EL (cell line): ENCODE results near the gene VWF.
"Not testable (repeated sequence)": the region's sequence is repeated elsewhere in the genome, so short reads cannot be mapped to it uniquely, and the experiment has no call there.

Experiments used
- DNase-seq: peaks from one replicate; pipeline ENCODE4 v3.0.0-alpha.2; 2016

Gene VWF

DNA sequence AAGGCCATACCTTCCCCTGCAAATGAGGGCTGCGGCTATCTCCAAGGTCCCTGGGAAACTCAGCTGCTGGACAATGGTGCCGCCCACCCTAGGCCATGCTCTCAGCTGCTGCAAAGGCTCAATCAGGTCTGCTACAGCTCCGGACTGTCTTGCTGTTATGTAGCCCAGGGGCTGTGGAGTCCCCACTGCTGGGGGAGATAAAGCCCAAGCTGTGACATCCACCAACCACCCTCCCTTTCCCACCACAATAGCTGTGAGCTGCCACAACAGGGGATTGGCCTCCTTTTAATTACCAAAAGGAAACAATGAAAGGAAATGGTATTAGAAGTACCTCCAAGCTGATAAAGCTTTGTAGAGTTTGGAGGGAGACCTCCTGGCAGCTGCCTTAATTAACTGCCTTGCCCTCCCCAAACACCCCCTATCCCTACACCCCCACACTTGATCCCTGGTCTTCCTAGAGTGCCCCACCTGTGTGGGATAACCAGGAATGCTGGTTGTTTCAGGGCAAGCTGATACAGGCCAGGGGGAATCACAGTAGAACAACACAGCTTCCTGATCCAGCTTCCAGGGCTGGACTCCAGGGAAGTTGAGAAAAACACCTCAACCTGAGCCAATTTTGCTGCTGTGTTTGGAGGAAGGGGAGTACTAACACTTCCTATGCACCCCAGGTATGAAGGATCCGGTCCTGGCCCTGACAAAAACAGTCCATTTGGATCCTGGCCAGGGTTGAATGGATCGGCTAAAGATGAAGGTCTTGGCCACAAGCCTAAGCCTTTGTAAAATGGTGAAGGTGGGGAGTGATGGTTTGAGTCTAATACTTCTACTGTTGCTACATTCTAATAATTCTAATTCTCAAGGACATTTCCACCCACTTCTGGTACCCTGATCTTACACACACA is at the start of gene VWF:
Gene VWF, minus strand, starts transcription at position 260 of the 899 bp plus-strand sequence. CDS start 1,474 bp downstream, outside the sequence.
- DNase-seq: no peak

DNA sequence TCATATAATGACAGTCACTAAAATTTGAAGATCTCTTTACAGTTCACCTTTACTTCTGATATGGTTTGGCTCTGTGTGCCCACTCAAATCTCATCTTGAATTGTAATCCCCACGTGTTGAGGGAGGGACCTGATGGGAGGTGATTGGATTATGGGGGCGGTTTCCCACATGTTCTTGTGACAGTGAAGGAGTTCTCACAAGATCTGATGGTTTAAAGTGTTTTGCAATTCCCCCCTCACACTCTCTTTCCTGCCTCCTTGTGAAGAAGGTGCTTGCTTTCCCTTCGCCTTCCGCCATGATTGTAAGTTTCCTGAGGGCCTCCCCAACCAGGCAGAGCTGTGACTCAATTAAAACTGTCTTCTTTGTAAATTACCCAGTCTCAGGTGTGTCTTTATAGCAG is 48.4 kb upstream of the VWF start:
- no peak for DNase-seq

DNA sequence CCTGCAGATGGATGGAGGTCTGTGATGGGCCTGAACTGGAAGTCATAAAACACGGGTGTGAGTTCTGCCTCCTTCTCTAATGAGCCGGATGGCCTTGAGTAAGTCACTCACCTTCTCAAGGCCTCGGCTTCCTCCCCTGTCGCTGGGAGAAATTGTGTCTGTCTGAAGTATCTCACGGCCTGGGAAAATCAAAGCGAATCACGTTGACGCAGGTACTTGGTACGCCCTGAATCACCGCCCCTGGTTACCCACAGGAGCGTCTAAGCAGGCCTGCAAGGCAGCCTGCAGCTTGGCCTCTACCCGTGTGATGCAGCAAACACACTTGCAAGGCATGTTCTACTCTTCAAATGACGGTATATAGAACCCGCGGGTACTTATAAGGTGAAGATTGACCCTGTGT is 47.6 kb upstream of the VWF start:
- DNase-seq: no peak

DNA sequence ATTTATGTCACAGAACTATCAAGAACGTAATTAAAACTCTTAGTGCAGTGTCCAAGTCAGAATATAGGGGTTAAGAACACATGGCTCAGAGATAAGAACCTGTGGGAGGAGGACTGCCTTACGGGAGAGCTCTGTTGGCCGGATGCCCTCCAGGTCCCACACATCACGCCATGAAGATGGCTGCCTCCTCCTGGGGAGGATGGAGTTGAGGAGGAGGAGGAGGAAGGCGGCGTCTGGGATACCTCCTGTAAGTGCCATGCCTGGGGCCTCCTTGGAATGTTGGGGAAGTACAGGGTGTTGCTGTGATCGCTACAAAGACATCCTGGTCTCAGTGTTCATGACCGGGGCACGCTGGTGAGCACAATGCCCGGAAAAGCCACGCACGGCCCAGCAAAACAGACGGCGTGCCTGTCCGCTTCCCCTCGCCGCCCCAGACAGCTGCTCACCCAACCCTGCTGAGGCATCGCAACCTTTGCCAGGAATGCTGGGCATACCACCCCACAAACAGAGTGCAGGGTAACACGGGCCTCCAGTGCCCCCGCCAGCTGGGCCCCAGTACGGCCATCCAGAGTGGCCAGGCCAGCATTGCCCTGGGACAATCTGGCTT is 47.0 kb upstream of the VWF start:
- DNase-seq: no peak

DNA sequence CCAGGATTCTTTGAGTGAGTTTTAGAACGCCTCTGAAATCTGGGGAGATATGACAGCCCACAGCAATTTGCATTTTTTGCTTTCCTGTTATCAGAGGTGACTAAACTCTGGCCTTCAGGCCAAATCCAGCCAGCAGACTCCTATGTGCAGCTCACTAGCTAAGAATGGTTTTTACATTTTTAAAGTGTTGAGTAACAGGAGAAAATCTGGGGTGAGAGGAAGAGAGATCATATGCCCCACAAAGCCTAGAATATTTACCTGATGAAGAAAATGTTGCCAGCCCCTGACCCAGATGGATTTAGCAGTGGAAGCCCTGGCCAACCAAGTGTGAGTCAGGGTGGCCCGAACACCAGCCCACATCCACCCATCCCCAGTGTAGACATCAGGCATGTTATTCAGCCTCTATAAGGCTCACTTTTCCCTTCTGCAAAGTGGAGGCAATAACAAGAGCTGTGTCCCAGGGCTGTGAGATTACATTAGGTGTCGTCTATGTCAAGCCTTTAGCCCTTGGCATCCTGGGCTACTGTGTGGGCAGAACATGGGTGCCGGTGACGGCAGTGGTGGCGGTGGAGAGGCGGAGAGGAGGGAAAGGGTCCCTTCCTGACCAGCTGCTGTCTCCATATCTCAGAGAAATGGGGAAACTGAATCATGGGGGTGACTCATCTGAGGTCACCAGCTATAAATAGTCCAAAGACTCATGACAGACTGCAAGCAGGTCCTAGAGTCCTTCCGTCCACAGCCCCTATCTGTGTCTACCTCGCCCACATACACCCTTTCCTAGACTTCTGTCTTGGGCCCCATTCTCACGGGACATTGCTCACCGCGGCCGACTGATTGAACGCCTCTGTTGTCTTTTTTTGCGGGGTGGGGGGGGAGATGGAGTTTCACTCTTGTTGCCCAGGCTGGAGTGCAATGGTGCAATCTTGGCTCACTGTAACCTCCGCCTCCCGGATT is 43.1 kb upstream of the VWF start:
- DNase-seq: peak; percentile 97

DNA sequence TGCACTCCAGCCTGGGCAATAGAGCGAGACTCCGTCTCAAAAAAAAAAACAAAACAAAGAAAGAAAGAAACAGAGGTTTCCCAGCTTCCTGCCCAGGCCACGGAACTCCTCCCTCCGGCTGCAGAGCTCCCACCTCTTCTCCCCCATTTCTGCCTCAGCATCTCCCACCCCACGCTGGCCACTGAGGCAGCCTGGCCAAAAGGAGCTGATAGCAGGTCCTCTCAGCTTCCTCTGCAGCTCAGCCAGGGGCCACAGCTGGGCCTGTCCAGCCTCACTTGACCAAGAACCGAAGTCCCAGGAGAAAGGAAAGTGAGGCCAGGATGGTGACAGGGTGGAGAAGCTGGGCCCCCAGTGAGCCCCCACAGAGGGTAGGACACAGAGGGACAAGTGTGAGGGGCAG is 42.3 kb upstream of the VWF start:
- no peak for DNase-seq

DNA sequence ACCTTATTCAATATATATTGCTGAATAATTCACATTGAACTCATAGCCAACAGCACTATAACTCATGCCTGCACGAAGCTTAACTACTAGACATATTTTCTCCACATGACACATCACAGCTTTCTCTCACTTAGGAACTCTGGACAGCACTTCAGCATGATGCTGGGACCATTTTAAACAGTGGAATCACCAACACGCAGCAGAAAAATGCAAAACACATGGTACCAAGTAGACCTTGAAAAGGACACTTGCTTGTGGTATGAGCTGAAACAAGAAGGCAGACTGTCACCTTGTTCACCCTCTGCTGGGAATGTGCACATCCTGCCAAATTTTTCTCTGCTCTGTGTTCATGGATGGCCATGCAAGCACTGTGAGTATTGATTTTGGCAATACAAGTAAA is 40.9 kb upstream of the VWF start:
- DNase-seq: peak; percentile 33

DNA sequence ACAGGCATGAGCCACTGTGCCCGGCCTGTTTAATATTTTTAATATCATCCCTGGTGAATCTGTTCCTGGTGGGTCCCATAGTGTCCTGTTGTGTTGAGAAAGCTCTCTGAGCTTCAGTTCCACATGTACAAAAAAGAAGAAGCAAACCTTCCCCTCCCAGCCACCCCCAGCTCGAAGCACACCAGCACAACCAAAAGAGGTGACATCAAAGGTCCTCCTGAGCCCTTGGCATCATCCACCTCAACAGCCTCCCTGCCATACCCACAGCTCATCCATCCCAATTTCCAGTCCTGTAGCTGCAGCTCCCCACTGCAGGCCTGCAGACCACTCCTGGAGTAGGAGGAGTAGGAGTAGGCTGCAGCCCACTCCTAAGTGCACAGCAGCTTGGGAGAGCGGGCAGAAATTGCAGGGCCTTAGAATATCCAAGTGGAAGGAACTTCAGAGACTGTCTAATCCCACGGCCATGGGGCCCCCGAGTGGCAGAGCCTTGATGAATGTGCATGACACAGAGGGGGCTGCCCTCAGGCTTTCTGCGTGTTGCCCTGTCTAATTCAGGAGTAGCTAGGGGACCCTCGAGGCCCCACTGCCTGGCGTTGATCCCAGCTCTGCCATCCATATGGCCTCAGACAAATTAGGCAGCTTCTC is 39.1 kb upstream of the VWF start:
- DNase-seq: no peak

DNA sequence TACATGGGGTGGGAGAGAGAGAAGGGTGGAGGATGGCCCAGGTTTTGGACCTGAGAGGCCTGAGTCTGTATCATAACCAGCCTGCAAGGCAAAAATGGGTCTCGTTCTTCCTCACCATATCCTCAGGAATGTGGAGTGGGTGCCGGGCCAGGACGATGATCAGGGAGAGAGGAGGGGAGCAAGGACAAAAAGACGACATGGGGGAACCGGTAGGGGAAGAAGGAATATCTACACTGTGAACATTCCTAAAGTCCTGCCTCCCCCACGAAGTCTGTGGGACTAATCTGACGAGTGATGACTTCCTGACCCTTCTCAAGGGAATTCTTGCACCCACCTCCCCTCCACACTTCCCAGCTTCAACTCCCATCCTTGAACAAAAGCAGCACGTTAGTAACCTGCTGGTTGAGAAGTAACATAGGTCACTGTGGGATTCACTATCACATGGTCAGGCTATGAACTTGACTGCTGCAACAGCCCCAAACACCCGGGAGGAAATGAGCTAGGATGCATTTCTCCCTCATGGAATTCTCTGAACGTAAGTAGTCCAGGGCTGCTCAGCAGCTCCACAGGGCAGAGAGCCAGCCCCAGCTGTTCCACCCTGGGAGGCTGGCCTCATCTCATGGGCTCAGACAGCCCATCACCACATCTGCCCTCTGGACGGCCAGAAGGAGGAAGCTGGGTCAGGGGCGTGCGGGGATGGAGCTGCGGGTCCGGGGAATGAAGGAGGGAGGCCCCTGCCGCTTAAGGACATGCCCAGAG is 36.8 kb upstream of the VWF start:
- DNase-seq: no peak

DNA sequence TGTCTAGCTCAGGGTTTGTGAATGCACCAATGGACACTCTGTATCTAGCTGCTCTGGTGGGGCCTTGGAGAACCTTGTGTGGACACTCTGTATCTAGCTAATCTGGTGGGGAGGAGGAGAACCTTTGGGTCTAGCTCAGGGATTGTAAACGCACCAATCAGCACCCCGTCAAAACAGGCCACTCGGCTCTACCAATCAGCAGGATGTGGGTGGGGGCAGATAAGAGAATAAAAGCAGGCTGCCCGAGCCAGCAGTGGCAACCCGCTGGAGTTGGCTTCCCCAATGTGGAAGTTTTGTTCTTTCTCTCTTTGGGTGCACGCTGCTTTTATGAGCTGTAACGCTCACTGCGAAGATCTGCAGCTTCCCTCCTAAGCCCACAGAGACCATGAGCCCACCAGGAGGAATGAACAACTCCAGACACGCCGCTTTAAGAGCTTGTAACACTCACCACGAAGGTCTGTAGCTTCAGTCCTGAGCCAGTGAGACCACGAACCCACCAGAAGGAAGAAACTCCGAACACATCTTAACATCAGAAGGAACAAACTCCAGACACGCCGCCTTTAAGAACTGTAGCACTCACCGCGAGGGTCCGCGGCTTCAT is 35.7 kb upstream of the VWF start:
- DNase-seq: not testable (repeated sequence)

DNA sequence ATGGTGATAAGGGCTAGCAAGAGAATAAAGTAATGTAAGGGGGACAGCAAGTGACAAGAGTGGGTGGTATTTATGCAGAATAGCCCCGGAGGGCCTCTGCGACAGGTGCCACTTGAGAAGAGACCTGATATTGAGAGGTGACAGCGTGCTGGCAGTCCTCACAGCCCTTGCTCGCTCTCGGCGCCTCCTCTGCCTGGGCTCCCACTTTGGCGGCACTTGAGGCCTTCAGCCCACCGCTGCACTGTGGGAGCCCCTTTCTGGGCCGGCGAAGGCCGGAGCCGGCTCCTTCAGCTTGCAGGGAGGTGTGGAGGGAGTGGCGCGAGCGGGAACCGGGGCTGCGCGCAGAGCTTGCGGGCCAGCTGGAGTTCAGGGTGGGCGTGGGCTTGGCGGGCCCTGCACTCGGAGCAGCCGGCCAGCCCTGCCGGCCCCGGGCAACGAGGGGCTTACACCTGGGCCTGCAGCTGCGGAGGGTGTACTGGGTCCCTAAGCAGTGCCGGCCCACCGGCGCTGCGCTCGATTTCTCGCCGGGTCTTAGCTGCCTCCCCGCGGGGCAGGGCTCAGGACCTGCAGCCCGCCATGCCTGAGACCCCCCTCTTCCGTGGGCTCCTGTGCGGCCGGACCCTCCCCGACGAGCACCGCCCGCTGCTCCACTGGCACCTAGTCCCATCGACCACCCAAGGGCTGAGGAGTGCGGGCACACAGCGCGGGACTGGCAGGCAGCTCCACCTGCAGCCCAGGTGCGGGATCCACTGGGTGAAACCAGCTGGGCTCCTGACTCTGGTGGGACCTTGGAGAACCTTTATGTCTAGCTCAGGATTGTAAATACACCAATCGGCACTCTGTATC is 34.9 kb upstream of the VWF start:
- not testable (repeated sequence) for DNase-seq

DNA sequence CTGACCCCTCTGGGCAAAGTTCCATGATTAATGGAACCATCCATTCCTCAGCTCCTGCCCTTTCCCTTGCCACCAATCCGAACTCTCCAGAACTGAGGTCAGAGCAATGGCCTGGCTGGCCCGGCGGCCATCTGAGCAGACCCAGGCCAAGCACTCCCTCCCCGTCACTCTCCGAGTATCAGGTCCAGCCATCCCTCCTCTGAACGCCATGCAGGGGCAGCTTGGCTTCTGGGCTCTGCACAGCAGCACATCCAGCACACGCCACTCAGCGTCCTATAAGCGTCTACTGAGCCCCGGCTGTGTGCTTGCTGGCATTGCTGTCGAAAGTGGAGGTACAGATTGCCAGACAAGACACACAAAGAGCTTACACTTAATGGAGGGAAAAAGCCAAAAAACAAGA is 34.3 kb upstream of the VWF start:
- DNase-seq: no peak

DNA sequence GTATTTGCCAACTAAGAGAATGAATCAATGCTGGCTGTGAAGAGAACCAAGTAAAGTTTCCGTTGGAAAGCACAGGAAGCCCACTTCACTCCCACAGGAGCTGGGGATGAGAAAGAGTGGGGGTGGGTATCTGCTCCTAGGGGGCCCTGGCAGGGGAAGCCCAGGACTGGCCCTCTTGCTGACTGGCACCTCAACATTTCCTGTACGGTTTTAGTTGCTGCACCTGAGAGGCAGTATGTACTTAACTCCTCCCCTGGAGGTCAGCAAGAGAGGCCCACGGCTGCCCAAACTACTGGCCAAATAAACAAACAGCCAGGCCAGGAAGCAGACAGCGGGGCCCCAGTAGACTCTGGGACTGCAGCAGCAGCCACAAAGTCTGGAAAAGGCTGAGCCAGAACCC is 33.8 kb upstream of the VWF start:
- no peak for DNase-seq

DNA sequence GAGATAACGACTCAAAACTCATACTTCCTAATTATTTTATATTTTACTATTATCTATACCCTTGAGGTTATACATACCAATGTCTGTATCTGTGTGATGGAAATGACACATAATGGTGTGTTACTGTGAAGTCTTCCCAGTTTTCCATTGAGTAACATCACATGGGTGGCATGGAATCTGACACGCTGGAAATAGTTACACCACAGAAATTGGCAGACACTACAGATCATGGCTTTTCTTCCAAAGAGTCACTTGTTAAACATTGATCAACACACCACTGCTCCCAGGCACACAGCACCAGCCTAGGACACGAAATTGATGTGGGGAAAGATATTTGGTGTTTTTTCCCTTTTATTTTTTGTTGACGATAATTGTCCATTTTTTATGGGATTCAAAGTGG is 33.0 kb upstream of the VWF start:
- DNase-seq: no peak

DNA sequence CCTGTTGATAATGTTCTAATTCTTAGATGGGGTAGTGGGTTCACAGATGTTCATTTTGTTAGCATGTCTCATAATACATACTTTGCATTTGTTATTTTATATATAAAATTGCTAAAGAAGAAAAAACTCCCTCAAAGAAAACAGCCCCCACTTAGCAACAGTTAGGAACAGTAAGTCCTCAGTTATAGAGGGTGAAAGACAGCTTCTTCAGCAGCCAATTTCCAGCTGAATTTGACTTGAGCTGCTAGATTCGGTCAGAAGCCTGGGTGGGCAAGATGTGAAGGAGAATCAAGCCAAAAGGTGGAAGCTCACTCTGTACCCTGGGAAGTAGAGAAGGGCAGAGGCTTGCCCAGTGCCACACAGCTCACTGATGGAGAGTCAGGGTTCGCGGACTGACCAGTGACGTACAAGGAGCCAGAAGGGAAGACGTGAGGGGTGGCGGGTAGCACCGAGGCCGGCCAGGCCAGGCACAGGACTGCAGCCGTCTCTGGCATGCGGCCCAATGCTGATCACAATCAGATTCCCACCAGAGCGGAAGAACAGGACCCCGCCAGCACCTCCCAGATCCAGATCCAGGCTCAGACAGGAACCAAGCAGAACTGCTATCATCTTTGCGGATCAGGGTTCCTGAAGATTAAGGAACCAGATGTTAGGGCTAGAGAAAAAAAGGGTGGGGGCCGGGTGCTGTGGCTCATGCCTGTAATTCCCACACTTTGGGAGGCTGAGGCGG is 30.4 kb upstream of the VWF start:
- DNase-seq: no peak

DNA sequence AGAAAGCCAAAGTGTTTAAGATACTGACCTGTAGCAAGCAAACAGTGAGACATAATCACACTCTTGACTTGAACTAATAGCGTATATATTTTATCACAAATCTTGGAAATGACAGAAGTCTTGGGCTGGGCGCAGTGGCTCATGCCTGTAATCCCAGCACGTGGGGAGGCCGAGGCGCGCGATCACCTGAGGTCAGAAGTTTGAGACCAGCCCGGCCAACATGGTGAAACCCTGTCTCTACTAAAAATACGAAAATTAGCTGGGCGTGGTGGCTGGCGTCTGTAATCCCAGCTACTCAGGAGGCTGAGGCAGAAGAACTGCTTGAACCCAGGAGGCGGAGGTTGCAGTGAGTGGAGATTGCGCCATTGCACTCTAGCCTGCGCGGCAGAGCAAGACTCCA is 24.3 kb upstream of the VWF start:
- not testable (repeated sequence) for DNase-seq

DNA sequence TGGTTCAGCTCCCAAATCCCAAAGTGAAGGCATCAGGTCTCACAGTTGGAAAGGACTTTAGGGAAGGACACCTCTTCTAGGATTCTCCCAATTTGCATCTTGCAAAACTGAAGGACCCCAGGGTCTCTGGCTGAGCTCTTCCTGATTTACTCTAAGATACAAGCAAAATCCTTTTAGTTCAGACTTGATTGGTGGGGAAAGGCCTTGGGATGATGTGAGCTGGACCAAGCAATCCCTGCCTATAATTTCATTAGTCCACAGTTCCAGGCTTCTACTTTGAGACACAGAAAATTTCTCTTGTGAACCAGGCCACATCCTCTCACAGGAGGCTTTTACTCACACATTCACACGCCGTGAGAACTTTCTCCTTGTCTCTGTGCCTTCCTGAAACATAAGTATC is 23.6 kb upstream of the VWF start:
- no peak for DNase-seq

DNA sequence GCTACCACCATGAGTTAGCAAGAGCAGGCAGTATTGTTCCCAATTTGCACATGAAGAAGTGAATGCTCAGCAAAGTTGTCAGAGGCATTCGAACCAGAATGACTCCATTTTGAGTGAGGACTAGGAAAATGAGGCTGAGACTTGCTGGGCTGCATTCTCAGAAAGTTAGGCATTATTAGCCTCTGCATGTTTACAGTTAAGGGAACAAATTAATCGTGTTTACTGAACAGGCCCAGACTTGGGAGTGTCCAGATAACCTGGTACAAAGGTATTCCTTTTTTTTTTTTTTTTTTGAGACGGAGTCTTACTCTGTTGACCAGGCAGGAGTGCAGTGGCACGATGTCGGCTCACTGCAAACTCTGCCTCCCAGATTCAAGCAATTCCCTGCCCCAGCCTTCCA is 22.5 kb upstream of the VWF start:
- no peak for DNase-seq

DNA sequence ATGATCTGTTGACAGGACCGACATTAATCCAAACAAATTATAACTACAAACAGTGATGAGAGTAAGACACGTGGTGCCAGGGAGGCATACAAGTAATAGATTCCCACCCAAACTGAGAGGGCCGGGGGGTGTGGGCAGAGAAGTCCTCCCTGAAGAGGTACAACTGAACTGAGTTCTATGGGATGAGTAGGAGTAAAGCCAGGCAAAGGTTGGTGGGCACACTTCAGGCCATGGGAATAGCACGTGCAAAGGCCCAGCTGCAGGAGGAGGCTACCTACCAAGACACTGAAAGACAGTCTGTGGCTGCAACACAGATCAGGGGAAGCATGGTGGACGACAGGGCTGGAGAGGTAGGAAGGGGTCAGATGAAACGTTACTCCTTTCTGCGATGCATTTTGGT is 22.0 kb upstream of the VWF start:
- DNase-seq: no peak

DNA sequence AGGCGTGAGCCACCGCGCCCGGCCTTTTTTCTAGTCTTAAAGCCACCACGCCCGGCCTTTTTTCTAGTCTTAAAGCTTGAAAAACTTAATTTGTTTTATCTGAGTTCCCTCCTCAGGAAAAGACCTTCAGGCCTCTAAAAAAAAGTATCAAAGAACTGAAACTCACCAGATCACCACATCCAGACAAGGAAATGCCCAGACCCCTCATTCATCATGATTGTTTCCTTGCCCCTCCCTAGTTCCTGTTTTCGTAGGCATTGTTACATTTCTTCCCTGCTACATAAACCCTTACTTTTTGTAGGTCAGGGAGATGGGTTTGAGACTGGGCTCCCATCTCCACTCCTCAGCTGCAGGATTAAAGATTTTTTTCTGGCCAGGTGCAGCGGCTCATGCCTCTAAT is 21.1 kb upstream of the VWF start:
- DNase-seq: no peak
